ACHN (cell line): ENCODE data around the gene MARVELD2.

Experiments used
- DNase-seq: peaks from one replicate; pipeline ENCODE4 v3.0.0-alpha.2; 2015
- in situ Hi-C: cut with HindIII; loops from 2 replicates; pipeline ENCODE4 v1.10.0; 2017; ENCODE audit warnings: low sequenced_read_pairs, low pct_ligation_motif_present, low pct_unique_long_range_greater_than_20kb

MARVELD2 gene

GRCh38 chr5:69484891-69485290, 70.0 kb downstream of the MARVELD2 start:
- in situ Hi-C loops, result no loop called here
- DNase-seq, result no peak

- in situ Hi-C loops, result no loop called here
- DNase-seq, result no peak
Observed at GRCh38 chr5:69485471-69485870, 70.6 kb downstream of the MARVELD2 start.

GRCh38 chr5:69489246-69489645, 74.3 kb downstream of the MARVELD2 start:
- in situ Hi-C loops, result no loop called here
- DNase-seq, result no peak

GRCh38 chr5:69491027-69491426, 76.1 kb downstream of the MARVELD2 start:
- in situ Hi-C loops, result no loop called here
- DNase-seq, result no peak

GRCh38 chr5:69491838-69492390, 77.0 kb downstream of the MARVELD2 start:
- DNase-seq, result no peak
- in situ Hi-C loops, result no loop called here

GRCh38 chr5:69492391-69492922, 77.5 kb downstream of the MARVELD2 start, which contains the start of gene OCLN:
Gene OCLN (plus strand): TSS chr5:69492790. CDS start chr5:69504245, 11,455 bp downstream.
- DNase-seq, result peak; percentile 79
- in situ Hi-C loops, result no loop called here

GRCh38 chr5:69492923-69493395, 78.0 kb downstream of the MARVELD2 start:
- peak; percentile 49 for DNase-seq
- in situ Hi-C loops, result no loop called here

- DNase-seq, result peak; percentile 74
- in situ Hi-C loops, result no loop called here
Observed at GRCh38 chr5:69493396-69494133, 78.6 kb downstream of the MARVELD2 start.
